A673 (cell line): Measurements from ENCODE around the gene CORO7.

Experiments used
- CTCF ChIP-seq: fragments of 300-800, 200-600 bp; sonication (generic); conservative IDR thresholded peaks from 2 replicates; pipeline ENCODE4 v1.5.1; 2017; ENCODE audit warnings: low read depth, mild to moderate bottlenecking, antibody characterized with exemption, low read length, moderate library complexity, mixed read lengths
- EZH2 ChIP-seq: fragments of 200-600 bp; sonication (generic); IDR thresholded peaks from 2 replicates; pipeline ENCODE4 v1.6.1; 2017; ENCODE audit warnings: borderline replicate concordance, low read depth, mild to moderate bottlenecking, mixed read lengths, antibody characterized with exemption, low read length; ENCODE audit not compliant: poor library complexity, severe bottlenecking

- TF ChIP-seq CTCF (no peak), EZH2 (no peak)
These were observed 91.7 kb downstream of the CORO7 start for GRCh38 chr16:4324492-4325252.
